Activated CD4-positive, CD25-positive, alpha-beta regulatory T cell treated with anti-CD3 and anti-CD28 coated beads, Interleukin-2, amount 50 U/mL, for 16 hours (primary cell): ENCODE results near the gene LEO1.

ENCODE experiments used
- DNase-seq: peaks from one replicate; pipeline ENCODE4 v3.0.0-alpha.2; 2020; ENCODE audit warnings: low read depth, low spot score

LEO1 gene

GRCh38 chr15:51931016-51931415 lies 40.6 kb downstream of the LEO1 start:
- DNase-seq, result no peak

GRCh38 chr15:51926809-51927208 lies 44.8 kb downstream of the LEO1 start:
- DNase-seq, result no peak

GRCh38 chr15:51924156-51925068 lies 47.2 kb downstream of the LEO1 start:
- DNase-seq, result no peak

- no peak for DNase-seq
Measured at GRCh38 chr15:51917493-51917892, 54.1 kb downstream of the LEO1 start.

GRCh38 chr15:51912528-51912927 lies 59.0 kb downstream of the LEO1 start:
- DNase-seq, result no peak

- DNase-seq, result no peak
Measured at GRCh38 chr15:51909584-51909983, 62.0 kb downstream of the LEO1 start.

GRCh38 chr15:51908316-51908715 lies 63.3 kb downstream of the LEO1 start:
- no peak for DNase-seq

- DNase-seq, result no peak
Measured at GRCh38 chr15:51907136-51907862, 64.3 kb downstream of the LEO1 start.

GRCh38 chr15:51904931-51905330 lies 66.6 kb downstream of the LEO1 start:
- no peak for DNase-seq

- DNase-seq, result no peak
Measured at GRCh38 chr15:51904421-51904820, 67.2 kb downstream of the LEO1 start.

- DNase-seq, result no peak
Measured at GRCh38 chr15:51889486-51889885, 82.1 kb downstream of the LEO1 start.

GRCh38 chr15:51888593-51889195 lies 82.9 kb downstream of the LEO1 start:
- DNase-seq, result no peak
